Kidney tubule cell (primary cell): ENCODE results near the gene STX18.

ENCODE experiments used
- DNase-seq: peaks from one replicate; pipeline ENCODE4 v3.0.0-alpha.2; 2018; ENCODE audit warnings: low spot score

The STX18 gene

DNA sequence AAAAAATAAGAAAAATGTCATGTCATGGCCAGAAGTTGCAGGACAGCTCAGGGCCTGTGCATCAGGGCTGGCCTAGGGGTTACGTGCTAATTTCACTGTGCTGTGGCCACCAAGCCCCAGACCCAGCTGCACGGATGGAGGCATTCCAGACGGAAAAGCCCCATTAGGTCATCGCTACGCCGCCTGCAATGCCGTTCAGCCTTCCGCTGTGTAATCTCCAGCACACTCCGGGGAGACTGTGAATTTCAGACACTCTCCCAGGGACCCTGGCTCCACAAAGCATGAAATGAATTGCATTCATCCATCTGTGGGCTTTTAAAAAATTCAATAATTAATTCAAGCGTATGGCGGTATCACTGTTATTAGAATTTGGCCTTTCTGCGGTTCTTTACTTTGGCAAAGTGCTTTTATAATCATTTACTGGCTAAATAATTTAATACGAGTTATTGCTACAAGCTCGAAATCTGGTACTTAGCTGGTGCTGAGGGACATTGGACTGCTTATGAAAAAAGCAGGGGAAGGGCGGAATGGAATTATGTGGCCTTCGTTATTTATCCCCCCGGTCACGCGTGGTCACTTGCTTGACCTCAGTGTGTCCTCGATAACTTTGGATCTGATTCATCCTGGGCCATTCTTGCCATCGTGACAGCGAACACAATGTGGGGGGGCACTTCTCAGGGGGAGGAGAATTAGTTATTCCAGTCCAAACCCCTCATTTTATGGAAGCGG lies 164.0 kb downstream of the STX18 start:
- DNase-seq, result no peak

DNA sequence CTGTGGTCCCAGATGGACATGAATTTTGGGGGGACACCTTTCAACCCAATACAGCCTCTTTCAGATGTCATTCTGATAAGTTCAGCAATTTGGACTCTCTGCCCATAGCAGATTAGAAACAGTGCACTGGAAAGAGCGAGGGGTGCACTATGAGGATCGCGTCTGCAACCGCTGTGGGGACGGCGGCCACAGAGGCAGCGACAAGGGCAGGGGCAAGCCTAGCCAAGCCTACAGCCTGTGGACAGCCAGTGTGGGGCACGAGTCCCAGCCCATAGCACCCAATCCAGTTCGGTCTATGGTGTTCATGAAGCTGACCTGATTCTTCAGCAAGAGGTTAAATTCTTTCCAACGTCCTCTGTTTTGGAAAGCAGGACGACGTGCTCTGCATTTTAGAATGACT lies 164.7 kb downstream of the STX18 start:
- no peak for DNase-seq

DNA sequence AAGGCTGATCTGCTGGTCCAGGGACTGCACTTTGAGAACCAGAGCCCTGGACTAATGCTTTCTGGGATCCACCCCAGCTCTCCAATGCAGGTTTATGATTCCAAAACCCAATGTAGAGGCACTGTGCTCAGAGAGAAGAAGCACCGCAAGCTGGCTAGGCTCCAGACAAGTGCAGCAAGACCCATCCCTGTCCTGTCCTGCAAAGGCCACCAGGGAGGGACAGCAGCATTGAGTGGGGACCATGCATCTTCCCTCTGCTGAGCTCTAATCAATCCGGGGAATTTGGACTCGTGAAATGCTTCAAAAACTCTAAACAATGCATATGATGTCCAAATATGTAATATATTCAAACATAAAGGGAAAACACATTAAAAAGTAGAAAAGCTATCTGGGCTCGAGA lies 165.8 kb downstream of the STX18 start:
- no peak for DNase-seq

DNA sequence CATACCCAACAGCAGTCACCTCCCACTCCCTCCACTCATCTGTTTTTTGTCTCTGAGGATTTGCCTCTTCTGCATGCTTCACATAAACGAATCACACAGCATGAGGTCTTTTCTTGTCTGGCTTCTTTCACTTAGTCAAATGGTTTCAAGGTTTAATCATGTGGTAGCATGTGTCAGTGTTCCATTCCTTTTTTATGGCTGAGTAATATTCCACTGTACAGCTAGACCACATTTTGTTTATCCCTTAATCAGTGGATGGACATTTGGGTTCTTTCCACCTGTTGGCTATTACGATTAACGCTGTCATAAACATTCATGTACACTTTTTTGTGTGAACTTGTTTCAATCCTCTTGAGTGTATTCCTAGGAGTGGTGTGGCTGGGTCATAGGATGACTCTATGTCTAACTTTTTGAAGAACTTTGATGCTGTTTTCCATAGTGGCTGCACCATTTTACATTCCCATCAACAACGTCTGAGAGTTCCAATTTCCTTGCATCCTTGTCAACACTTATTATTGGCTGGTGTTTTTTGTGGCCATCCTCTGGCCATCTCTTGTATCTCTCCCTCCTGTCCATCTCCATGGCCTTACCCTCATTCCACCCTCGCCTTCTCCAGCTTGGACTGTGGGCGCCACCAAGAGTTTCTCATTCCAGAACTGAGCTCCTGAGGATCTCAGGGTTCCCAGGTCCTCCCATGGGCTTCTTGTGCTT lies 167.3 kb downstream of the STX18 start:
- no peak for DNase-seq
